Measurements from ENCODE around the gene PAXX. TPM values are rescaled to one million over a fixed set of nuclear protein-coding genes. Genes with fewer than 3 reads are reported as not detected.

Gene PAXX
- total and polyA plus RNA-seq, 9 donors, result 1.1 to 48.9 (median 37.5) TPM

GRCh38 chr9:136996361-136997292 lies 4.4 kb downstream of the PAXX start, which contains the start of gene CLIC3:
Gene CLIC3, minus strand, starts transcription at chr9:136996568. Its CDS starts 25 bp downstream, at chr9:136996543.
- intact Hi-C loops (cut with DNase I), result no loop called here
- TF ChIP-seq POLR2A (IDR thresholded peaks at IDR 0.05) (no peak), CTCF (IDR thresholded peaks at IDR 0.05) (no peak), EP300 (IDR thresholded peaks at IDR 0.05) (no peak)
- no peak within 1 kb of the TSS for H3K4me3 ChIP-seq
- peaks cover 14% of the 10 kb centered on the region for H3K4me1 ChIP-seq (ENCODE audit: insufficient read depth)
- H3K9me3 ChIP-seq, result no peaks in the 10 kb centered on the region
- WGBS, 3 donors, result 18 to 24% (median 20%) methylated on average over 32 to 35 of the region's 35 CpGs
- peak in 1 of 5 donors; percentile 56 for DNase-seq
- H3K27ac ChIP-seq, result peak within 1 kb of the TSS in 1 of 2 donors; percentile 14
- no peaks in the 10 kb centered on the region for H3K36me3 ChIP-seq
- no peaks in the 10 kb centered on the region for H3K27me3 ChIP-seq

- H3K4me3 ChIP-seq, result no peak overlapping the region
These were observed 5.1 kb downstream of the PAXX start for GRCh38 chr9:136997371-136997770.

GRCh38 chr9:136997830-136998234 lies 5.6 kb downstream of the PAXX start:
- WGBS, 3 donors, result 81 to 85% (median 83%) methylated on average over 18 of the region's 18 CpGs
- H3K9me3 ChIP-seq, result no peaks in the 10 kb centered on the region
- H3K27me3 ChIP-seq, result no peaks in the 10 kb centered on the region
- DNase-seq, result no peak
- TF ChIP-seq POLR2A (IDR thresholded peaks at IDR 0.05) (no peak), EP300 (IDR thresholded peaks at IDR 0.05) (no peak), CTCF (IDR thresholded peaks at IDR 0.05) (no peak)
- peaks cover 14% of the 10 kb centered on the region for H3K4me1 ChIP-seq (ENCODE audit: insufficient read depth)
- no peak overlapping the region for H3K4me3 ChIP-seq
- no peak overlapping the region for H3K27ac ChIP-seq
- intact Hi-C loops (cut with DNase I), result no loop called here
- H3K36me3 ChIP-seq, result no peaks in the 10 kb centered on the region

More at GRCh38 chr9:136997371-136997770, 5.1 kb downstream of the PAXX start:
- Histone ChIP-seq H3K9me3 (no peaks in the 10 kb centered on the region), H3K4me1 (ENCODE audit: insufficient read depth) (peaks cover 14% of the 10 kb centered on the region), H3K27me3 (no peaks in the 10 kb centered on the region), H3K36me3 (no peaks in the 10 kb centered on the region), H3K27ac (no peak overlapping the region)
- intact Hi-C loops (cut with DNase I), result no loop called here
- WGBS, 3 donors, result 88 to 92% (median 90%) methylated on average over 10 of the region's 10 CpGs
- DNase-seq, result no peak
- TF ChIP-seq CTCF (IDR thresholded peaks at IDR 0.05), result no peak
- no peak for TF ChIP-seq EP300 (IDR thresholded peaks at IDR 0.05)
- no peak for TF ChIP-seq POLR2A (IDR thresholded peaks at IDR 0.05)

DNA sequence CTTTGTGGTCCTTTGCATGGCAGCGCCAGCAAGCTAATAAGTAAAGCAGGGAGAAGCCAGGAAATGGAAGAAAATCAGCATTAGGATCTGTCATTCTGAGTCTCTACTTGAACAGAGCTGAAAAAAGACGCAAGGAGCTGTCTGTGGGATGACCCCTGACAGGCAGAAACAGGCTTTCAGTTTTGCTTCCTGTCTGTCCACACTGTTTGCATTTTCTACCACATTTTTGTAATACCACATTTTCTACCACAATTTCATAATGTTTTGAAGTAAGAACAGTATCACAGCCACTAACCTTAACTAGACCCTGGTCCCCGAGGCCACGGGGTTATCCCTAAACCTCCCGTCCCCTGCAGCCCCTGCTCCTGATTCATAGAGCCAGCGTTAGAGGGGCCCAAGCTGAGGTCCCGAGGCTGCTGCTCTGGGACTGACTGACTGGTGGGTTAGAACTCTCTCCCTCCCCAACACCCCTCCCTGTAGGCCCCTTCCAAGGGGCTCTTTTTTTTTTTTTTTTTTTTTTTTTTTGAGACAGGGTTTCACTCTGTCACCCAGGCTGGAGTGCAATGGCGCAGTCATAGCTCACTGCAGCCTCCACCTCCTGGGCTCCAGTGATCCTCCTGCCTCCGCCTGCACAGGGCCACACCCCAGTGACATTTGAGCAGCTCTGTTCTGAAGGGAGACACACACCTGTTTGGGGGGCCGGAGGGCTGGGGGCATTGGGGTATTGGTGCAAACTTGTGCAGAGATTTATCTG lies 8.1 kb downstream of the PAXX start:
- 33 to 45% (median 33%) methylated on average over 10 of the region's 10 CpGs for WGBS, 3 donors
- no peaks in the 10 kb centered on the region for H3K36me3 ChIP-seq
- H3K9me3 ChIP-seq, result no peaks in the 10 kb centered on the region
- TF ChIP-seq EP300 (IDR thresholded peaks at IDR 0.05) (no peak), POLR2A (IDR thresholded peaks at IDR 0.05) (no peak), CTCF (IDR thresholded peaks at IDR 0.05) (no peak)
- intact Hi-C loops (cut with DNase I), result no loop called here
- H3K27ac ChIP-seq, result no peak overlapping the region
- no peak overlapping the region for H3K4me3 ChIP-seq
- peaks cover 9% of the 10 kb centered on the region for H3K4me1 ChIP-seq (ENCODE audit: insufficient read depth)
- DNase-seq, result no peak
- no peaks in the 10 kb centered on the region for H3K27me3 ChIP-seq
